HG03103 (cell line): ENCODE measurements around the gene GYPE.
A peak's percentile ranks its signal among the peaks of the same experiment; 100 is the strongest.
"Not testable (repeated sequence)": the region's sequence is repeated elsewhere in the genome, so short reads cannot be mapped to it uniquely, and the experiment has no call there.

Experiments used
- ATAC-seq: cut with Tn5 transposase; IDR thresholded peaks from one replicate; pipeline ENCODE4 v1.9.1; 2021; ENCODE audit warnings: low read depth; ENCODE audit not compliant: unreplicated experiment

GYPE gene

GRCh38 chr4:143905440-143905839 is at the start of gene GYPE:
TSS of gene GYPE (minus strand) at chr4:143905559. CDS start at chr4:143905507, 52 bp downstream.
- not testable (repeated sequence) for ATAC-seq

- ATAC-seq: not testable (repeated sequence)
Measured at GRCh38 chr4:143951458-143951972, 46.2 kb upstream of the GYPE start.

- ATAC-seq: not testable (repeated sequence)
Measured at GRCh38 chr4:143950967-143951366, 45.6 kb upstream of the GYPE start.

GRCh38 chr4:143950185-143950584 is 44.8 kb upstream of the GYPE start:
- ATAC-seq: not testable (repeated sequence)

- not testable (repeated sequence) for ATAC-seq
Measured at GRCh38 chr4:143947493-143947892, 42.1 kb upstream of the GYPE start.

- ATAC-seq: not testable (repeated sequence)
Measured at GRCh38 chr4:143940708-143941107, 35.3 kb upstream of the GYPE start.

- no peak for ATAC-seq
Measured at GRCh38 chr4:143939528-143939927, 34.2 kb upstream of the GYPE start.

- ATAC-seq: not testable (repeated sequence)
Measured at GRCh38 chr4:143938890-143939289, 33.5 kb upstream of the GYPE start.

- no peak for ATAC-seq
Measured at GRCh38 chr4:143921181-143921580, 15.8 kb upstream of the GYPE start.

- ATAC-seq: not testable (repeated sequence)
Measured at GRCh38 chr4:143916485-143916884, 11.1 kb upstream of the GYPE start.

GRCh38 chr4:143912478-143912877 is 7.1 kb upstream of the GYPE start:
- ATAC-seq: not testable (repeated sequence)

GRCh38 chr4:143911528-143912417 is 6.4 kb upstream of the GYPE start:
- not testable (repeated sequence) for ATAC-seq

- not testable (repeated sequence) for ATAC-seq
Measured at GRCh38 chr4:143910906-143911305, 5.5 kb upstream of the GYPE start.

- ATAC-seq: peak; percentile 66
Measured at GRCh38 chr4:143907811-143908210, 2.5 kb upstream of the GYPE start.

- ATAC-seq: not testable (repeated sequence)
Measured at GRCh38 chr4:143904431-143904830, 928 bp downstream of the GYPE start.

- ATAC-seq: not testable (repeated sequence)
Measured at GRCh38 chr4:143890323-143890722, 15.0 kb downstream of the GYPE start.

- not testable (repeated sequence) for ATAC-seq
Measured at GRCh38 chr4:143888189-143888588, 17.2 kb downstream of the GYPE start.

GRCh38 chr4:143884965-143885364 is 20.4 kb downstream of the GYPE start:
- not testable (repeated sequence) for ATAC-seq

- ATAC-seq: no peak
Measured at GRCh38 chr4:143883529-143883928, 21.8 kb downstream of the GYPE start.

- ATAC-seq: no peak
Measured at GRCh38 chr4:143882892-143883291, 22.5 kb downstream of the GYPE start.

GRCh38 chr4:143879561-143879960 is 25.8 kb downstream of the GYPE start:
- not testable (repeated sequence) for ATAC-seq

GRCh38 chr4:143875357-143875756 is 30.0 kb downstream of the GYPE start:
- not testable (repeated sequence) for ATAC-seq
